ENCODE results near the gene KDM4D.

DNA sequence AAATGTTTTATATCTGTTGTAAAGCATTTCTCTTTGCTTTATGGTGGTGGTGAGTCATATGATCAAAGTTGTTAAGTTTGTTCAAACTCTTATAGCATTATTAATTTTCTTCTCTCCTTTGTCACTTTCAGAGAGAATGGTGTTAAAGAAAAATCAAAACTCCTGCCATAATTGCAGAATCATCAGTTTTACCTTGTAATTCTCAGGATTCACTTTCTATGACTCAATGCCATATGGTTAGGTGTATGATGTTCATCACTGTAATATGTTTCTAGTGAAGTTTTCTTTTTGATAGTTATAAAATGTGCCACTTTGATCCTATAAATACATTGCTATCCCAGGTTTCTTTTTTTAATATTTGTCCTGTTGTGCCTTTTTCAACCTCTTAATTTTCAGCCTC, 37.9 kb downstream of the KDM4D start:
- TF ChIP-seq, protein P1, sequence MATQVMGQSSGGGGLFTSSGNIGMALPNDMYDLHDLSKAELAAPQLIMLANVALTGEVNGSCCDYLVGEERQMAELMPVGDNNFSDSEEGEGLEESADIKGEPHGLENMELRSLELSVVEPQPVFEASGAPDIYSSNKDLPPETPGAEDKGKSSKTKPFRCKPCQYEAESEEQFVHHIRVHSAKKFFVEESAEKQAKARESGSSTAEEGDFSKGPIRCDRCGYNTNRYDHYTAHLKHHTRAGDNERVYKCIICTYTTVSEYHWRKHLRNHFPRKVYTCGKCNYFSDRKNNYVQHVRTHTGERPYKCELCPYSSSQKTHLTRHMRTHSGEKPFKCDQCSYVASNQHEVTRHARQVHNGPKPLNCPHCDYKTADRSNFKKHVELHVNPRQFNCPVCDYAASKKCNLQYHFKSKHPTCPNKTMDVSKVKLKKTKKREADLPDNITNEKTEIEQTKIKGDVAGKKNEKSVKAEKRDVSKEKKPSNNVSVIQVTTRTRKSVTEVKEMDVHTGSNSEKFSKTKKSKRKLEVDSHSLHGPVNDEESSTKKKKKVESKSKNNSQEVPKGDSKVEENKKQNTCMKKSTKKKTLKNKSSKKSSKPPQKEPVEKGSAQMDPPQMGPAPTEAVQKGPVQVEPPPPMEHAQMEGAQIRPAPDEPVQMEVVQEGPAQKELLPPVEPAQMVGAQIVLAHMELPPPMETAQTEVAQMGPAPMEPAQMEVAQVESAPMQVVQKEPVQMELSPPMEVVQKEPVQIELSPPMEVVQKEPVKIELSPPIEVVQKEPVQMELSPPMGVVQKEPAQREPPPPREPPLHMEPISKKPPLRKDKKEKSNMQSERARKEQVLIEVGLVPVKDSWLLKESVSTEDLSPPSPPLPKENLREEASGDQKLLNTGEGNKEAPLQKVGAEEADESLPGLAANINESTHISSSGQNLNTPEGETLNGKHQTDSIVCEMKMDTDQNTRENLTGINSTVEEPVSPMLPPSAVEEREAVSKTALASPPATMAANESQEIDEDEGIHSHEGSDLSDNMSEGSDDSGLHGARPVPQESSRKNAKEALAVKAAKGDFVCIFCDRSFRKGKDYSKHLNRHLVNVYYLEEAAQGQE (IDR thresholded peaks at IDR 0.05; ENCODE audit: insufficient replicate concordance, low read depth) = no peak
- no peak for TF ChIP-seq POLR2AphosphoS5 (IDR thresholded peaks at IDR 0.05; ENCODE audit: low read depth)
- TF ChIP-seq, protein P2, sequence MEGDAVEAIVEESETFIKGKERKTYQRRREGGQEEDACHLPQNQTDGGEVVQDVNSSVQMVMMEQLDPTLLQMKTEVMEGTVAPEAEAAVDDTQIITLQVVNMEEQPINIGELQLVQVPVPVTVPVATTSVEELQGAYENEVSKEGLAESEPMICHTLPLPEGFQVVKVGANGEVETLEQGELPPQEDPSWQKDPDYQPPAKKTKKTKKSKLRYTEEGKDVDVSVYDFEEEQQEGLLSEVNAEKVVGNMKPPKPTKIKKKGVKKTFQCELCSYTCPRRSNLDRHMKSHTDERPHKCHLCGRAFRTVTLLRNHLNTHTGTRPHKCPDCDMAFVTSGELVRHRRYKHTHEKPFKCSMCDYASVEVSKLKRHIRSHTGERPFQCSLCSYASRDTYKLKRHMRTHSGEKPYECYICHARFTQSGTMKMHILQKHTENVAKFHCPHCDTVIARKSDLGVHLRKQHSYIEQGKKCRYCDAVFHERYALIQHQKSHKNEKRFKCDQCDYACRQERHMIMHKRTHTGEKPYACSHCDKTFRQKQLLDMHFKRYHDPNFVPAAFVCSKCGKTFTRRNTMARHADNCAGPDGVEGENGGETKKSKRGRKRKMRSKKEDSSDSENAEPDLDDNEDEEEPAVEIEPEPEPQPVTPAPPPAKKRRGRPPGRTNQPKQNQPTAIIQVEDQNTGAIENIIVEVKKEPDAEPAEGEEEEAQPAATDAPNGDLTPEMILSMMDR (IDR thresholded peaks at IDR 0.05; ENCODE audit: insufficient read depth, low read length) = no peak

Data from HL-60 (cell line).